Upper lobe of left lung (tissue), 6 donors: ENCODE data around the gene MCM3AP. TPM values are rescaled to one million over a fixed set of nuclear protein-coding genes. Genes with fewer than 3 reads are reported as not detected.
A peak's percentile ranks its signal among the peaks of the same experiment; 100 is the strongest.
"Not testable (repeated sequence)": the region's sequence is repeated elsewhere in the genome, so short reads cannot be mapped to it uniquely, and the experiment has no call there.

Source experiments
- ATAC-seq, 2 donors: fragments of 200-7000 bp; cut with Tn5 transposase; one replicate each; pipeline ENCODE4 v1.9.1; 2022; ENCODE audit warnings: mild to moderate bottlenecking in 2 of 2, moderate library complexity in 2 of 2; ENCODE audit not compliant: low FRiP score in 2 of 2
- DNase-seq, 2 donors: peaks; one replicate each; pipeline ENCODE4 v3.0.0-alpha.2; 2019 to 2020
- H3K27ac ChIP-seq, 4 donors: fragments of 200-600 bp; sonication (generic); one replicate each; pipeline ENCODE4 v1.5.1; 2016 to 2019
- H3K27me3 ChIP-seq, 4 donors: fragments of 200-600 bp; sonication (generic); one replicate each; pipeline ENCODE4 v1.5.1; 2017 to 2019
- H3K36me3 ChIP-seq, 4 donors: fragments of 200-600 bp; sonication (generic); one replicate each; pipeline ENCODE4 v1.5.1; 2016 to 2019
- H3K4me1 ChIP-seq, 4 donors: fragments of 200-600 bp; sonication (generic); one replicate each; pipeline ENCODE4 v1.5.1; 2018 to 2019
- H3K4me3 ChIP-seq, 4 donors: fragments of 200-600 bp; sonication (generic); one replicate each; pipeline ENCODE4 v1.5.1; 2017 to 2019; ENCODE audit warnings: mild to moderate bottlenecking in 2 of 4, moderate library complexity in 1 of 4
- H3K9me3 ChIP-seq, 4 donors: fragments of 200-600 bp; sonication (generic); one replicate each; pipeline ENCODE4 v1.5.1; 2018 to 2019
- EP300 ChIP-seq, 4 donors: sonication (generic); formaldehyde crosslinking; IDR thresholded peaks; one replicate each; pipeline ENCODE4 v1.5.1; 2017; ENCODE audit warnings: antibody characterized with exemption in 4 of 4, control low read depth in 2 of 4
- POLR2A ChIP-seq, 4 donors: fragments of 450-650 bp; IDR thresholded peaks; one replicate each; pipeline ENCODE4 v1.5.1; 2016 to 2017; ENCODE audit warnings: antibody characterized with exemption in 4 of 4, mild to moderate bottlenecking in 2 of 4
- POLR2AphosphoS5 ChIP-seq, 2 donors: sonication (generic); formaldehyde crosslinking; IDR thresholded peaks; one replicate each; pipeline ENCODE4 v1.5.1; 2017; ENCODE audit warnings: antibody characterized with exemption in 2 of 2
- WGBS, 2 donors: methylation state at CpG; one replicate each; pipeline ENCODE4 v1.1.5; 2017 to 2018; 5-methylcytosine and 5-hydroxymethylcytosine counted together
- total RNA-seq, 6 donors: library from RNA; depleted of rRNA in 4 of 6; stranded (reverse); fragments of >200 nt in 4 of 6; gene quantifications; one replicate each; pipeline versions ENCODE4 v1.1.0 to v1.2.1, GENCODE V29; 2016 to 2021
- TF ChIP-seq, protein P1 (sequence below), 6 experiments: fragments of 450-650 bp in 4 of 6; fragments of 200-600 bp in 2 of 6; sonication (generic) in 2 of 6; IDR thresholded peaks; one replicate each; pipeline ENCODE4 v1.5.1; 2016 to 2019; ENCODE audit warnings: antibody characterized with exemption in 6 of 6
- donor health status: DM: no; HTN: no; CAD: no; lungs with moderate emphysema.
- donor health status: DM: no; HTN: yes; CAD: no; lungs with severe emphysema.

Gene MCM3AP
- total RNA-seq, 6 donors from 2014 or later = 93.3 to 226 (median 98.4) TPM

DNA sequence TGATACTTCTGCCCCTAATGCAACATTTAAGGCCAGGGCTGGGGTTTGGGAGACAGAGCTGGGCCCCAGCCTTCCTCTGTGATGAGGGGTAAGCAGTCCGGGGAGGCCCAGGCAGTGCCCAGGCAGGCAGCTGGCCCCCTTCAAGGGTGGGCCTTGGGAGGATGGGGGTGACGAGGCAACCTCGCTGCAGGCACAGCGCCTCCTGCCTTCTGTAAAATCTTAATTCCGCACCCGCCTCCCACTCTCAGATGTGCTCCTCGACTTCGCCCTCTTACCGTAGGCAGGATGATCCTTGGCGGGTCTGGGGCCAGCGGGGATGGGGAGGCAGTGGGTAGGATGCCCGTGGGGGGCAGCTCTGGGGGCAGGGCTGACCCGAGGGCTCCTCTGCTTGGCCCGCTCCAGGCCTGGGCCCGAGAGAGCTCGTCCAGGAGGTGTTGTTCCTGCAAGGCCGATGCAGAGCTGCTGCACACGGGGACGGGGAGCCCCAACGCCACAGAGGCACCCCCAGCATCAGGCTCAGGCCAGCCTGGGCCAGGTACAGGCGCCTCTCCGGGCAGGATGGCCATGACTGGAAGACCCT lies 29.1 kb upstream of the MCM3AP start:
- ATAC-seq = peak; percentile 7 to 23
- Histone ChIP-seq H3K27me3 (no peaks in the 10 kb centered on the region), H3K36me3 (no peaks in the 10 kb centered on the region), H3K9me3 (no peaks in the 10 kb centered on the region), H3K4me3 (no peak overlapping the region), H3K4me1 (peaks cover 0 to 6% (median 0%) of the 10 kb centered on the region in 4 donors), H3K27ac (no peak overlapping the region)
- DNase-seq = no peak
- TF ChIP-seq POLR2AphosphoS5 (IDR thresholded peaks at IDR 0.05) = no peak
- TF ChIP-seq, protein P1, sequence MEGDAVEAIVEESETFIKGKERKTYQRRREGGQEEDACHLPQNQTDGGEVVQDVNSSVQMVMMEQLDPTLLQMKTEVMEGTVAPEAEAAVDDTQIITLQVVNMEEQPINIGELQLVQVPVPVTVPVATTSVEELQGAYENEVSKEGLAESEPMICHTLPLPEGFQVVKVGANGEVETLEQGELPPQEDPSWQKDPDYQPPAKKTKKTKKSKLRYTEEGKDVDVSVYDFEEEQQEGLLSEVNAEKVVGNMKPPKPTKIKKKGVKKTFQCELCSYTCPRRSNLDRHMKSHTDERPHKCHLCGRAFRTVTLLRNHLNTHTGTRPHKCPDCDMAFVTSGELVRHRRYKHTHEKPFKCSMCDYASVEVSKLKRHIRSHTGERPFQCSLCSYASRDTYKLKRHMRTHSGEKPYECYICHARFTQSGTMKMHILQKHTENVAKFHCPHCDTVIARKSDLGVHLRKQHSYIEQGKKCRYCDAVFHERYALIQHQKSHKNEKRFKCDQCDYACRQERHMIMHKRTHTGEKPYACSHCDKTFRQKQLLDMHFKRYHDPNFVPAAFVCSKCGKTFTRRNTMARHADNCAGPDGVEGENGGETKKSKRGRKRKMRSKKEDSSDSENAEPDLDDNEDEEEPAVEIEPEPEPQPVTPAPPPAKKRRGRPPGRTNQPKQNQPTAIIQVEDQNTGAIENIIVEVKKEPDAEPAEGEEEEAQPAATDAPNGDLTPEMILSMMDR (IDR thresholded peaks at IDR 0.05) = no peak
- no peak for TF ChIP-seq EP300 (IDR thresholded peaks at IDR 0.05)
- no peak for TF ChIP-seq POLR2A (IDR thresholded peaks at IDR 0.05)
- 93 to 99% methylated on average over 3 to 19 of the region's 22 CpGs for WGBS, 2 donors

DNA sequence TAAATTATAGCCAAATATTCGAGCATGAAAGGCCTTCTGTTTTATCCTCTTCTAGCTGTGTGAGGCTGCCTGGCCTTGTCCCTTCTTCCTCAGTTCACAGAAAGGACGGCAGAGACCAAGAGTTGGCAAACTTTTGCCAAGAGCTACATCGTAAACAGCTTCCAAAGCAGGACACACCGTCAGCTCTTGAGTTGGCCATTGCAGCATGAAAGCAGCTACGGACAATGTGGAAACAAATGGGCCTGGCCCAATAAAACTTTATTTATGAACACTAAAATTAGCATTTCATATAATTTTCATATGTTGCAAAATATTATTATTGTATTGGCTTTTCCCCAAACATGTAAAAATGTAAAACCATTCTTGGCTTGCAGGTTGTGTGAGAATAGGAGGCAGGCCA lies 27.5 kb upstream of the MCM3AP start:
- Histone ChIP-seq H3K27ac (no peak overlapping the region), H3K36me3 (peaks cover 0 to 3% (median 0%) of the 10 kb centered on the region in 4 donors), H3K4me1 (peaks cover 0 to 1% (median 0%) of the 10 kb centered on the region in 4 donors), H3K9me3 (no peaks in the 10 kb centered on the region), H3K4me3 (no peak overlapping the region), H3K27me3 (no peaks in the 10 kb centered on the region)
- DNase-seq (no peak), ATAC-seq (no peak)
- TF ChIP-seq POLR2A (IDR thresholded peaks at IDR 0.05) (no peak), POLR2AphosphoS5 (IDR thresholded peaks at IDR 0.05) (no peak), EP300 (IDR thresholded peaks at IDR 0.05) (no peak)
- TF ChIP-seq, protein P1 (IDR thresholded peaks at IDR 0.05) = no peak
- 95 to 97% methylated on average over 5 of the region's 5 CpGs for whole genome bisulfite sequencing, 2 donors

DNA sequence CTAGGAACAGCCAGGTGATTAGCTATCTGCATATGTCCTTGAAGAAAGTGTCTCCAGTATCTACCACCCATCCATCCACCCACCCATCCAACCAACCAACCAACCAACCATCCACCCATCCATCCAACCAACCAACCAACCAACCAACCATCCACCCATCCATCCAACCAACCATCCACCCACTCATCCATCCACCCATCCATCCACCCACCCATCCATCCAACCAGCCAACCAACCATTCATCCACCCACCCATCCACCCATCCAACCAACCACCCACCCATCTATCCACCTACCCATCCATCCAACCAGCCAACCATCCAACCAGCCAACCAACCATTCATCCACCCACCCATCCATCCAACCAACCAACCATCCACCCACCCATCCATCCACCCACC lies 26.2 kb upstream of the MCM3AP start:
- Histone ChIP-seq H3K4me3 (no peak overlapping the region), H3K27me3 (no peaks in the 10 kb centered on the region), H3K36me3 (peaks cover 0 to 3% (median 0%) of the 10 kb centered on the region in 4 donors), H3K9me3 (no peaks in the 10 kb centered on the region), H3K4me1 (no peaks in the 10 kb centered on the region), H3K27ac (no peak overlapping the region)
- TF ChIP-seq POLR2AphosphoS5 (IDR thresholded peaks at IDR 0.05) (no peak), EP300 (IDR thresholded peaks at IDR 0.05) (no peak), POLR2A (IDR thresholded peaks at IDR 0.05) (no peak)
- TF ChIP-seq, protein P1 (IDR thresholded peaks at IDR 0.05) = no peak
- ATAC-seq (no peak), DNase-seq (no peak)

DNA sequence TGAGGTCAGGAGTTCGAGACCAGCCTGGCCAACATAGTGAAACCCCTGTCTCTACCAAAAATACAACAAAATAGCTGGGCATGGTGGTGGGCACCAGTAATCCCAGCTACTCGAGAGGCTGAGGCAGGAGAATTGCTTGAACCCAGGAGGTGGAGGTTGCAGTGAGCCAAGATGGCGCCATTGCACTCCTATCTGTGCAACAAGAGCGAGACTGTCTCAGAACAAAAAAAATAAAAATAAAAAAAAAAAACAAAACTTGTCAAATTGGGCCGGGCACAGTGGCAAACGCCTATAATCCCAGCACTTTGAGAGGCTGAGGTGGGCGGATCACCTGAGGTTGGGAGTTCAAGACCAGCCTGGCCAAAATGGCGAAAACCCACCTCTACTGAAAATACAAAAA lies 24.8 kb upstream of the MCM3AP start:
- 96 to 98% methylated on average over 8 of the region's 8 CpGs for WGBS, 2 donors
- not testable (repeated sequence) for H3K9me3 ChIP-seq, DNase-seq, H3K4me3 ChIP-seq, H3K27ac ChIP-seq, H3K36me3 ChIP-seq, H3K27me3 ChIP-seq, ATAC-seq, H3K4me1 ChIP-seq

DNA sequence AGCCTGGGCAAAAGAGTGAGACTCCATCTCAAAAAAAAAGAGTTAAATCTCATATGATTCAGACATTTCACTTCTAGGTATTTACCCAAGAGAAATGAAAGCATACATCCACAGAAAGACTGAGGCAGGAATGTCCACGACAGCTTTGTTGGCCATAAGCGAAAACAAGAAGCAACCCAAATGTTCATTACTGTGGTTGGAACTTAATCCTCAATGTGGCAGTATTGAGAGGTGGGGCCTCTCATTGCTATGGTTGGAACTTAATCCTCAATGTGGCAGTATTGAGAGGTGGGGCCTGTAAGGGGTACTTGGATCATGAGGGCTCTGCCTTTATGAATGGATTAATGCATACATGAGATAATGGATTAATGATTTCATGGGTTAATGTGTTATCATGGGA lies 23.0 kb upstream of the MCM3AP start:
- no peak overlapping the region for H3K4me3 ChIP-seq
- H3K9me3 ChIP-seq = no peaks in the 10 kb centered on the region
- no peaks in the 10 kb centered on the region for H3K27me3 ChIP-seq
- 90 to 91% methylated on average over 2 of the region's 2 CpGs for WGBS, 2 donors
- peaks cover 0 to 10% (median 0%) of the 10 kb centered on the region in 4 donors for H3K36me3 ChIP-seq
- no peaks in the 10 kb centered on the region for H3K4me1 ChIP-seq
- no peak for TF ChIP-seq POLR2AphosphoS5 (IDR thresholded peaks at IDR 0.05)
- TF ChIP-seq, protein P1 (IDR thresholded peaks at IDR 0.05) = no peak
- TF ChIP-seq EP300 (IDR thresholded peaks at IDR 0.05) = no peak
- no peak for TF ChIP-seq POLR2A (IDR thresholded peaks at IDR 0.05)
- no peak for ATAC-seq
- no peak overlapping the region for H3K27ac ChIP-seq
- DNase-seq = no peak
